NCI-H226 (cell line): Measurements from ENCODE around the gene COL23A1.

Experiments used
- DNase-seq: peaks from one replicate; pipeline ENCODE4 v3.0.0-alpha.2; 2015

COL23A1 gene

DNA sequence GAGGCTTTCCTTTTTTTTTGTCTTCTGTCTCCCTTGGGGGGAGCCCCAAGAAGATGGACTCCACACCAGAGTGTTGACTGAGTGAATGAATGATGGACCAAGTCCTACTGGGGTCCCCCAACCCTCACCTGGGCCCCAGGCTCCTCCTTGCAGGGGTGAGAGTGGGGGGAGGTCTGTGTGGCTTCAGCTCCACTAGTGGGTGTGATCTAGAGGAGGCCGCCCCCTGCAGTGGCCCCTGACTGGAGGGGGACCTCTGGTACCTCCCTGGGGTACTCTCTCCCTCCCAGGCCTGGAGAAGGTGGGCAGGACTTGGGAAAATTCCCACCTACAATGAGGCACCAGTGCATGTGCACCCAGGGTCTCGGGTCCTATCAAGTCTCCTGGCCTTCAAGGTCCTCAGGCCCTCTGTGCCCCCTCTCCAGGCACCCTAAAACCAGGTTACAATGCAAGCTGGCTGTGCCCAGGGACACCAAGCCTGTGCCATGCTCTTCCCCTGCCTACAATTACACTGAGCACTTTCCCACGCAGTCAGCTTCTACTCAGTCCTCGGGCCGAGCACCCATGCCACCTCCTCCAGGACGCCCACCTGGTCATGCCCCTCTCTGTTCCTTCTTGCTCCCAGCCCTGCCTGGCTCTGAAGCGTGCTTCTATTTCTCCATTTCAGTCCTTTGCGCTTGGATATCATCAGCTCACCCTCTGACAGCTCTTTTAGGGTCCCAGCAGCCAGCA, 240.4 kb downstream of the COL23A1 start:
- no peak for DNase-seq

DNA sequence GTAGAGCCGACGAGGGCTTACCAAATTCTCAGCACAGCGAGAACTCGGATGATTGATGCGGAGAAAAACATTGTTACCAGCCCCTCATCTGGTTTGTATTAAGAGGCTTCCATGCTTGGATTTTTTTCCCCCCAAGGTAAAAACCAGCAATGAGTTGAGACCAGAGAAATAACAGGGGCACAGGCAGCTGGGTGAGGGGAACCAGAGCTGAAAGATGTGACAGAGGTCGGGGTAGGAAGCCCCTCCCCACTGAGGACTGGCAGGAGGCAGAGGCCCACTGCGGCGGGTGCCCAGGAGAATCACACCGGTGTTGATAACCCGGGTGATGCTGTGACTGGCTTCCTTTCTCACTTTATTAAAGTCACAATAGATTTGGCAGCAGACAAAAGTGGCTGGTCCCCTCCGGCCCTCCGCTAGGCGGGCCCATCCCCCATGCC, 241.1 kb downstream of the COL23A1 start:
- no peak for DNase-seq

DNA sequence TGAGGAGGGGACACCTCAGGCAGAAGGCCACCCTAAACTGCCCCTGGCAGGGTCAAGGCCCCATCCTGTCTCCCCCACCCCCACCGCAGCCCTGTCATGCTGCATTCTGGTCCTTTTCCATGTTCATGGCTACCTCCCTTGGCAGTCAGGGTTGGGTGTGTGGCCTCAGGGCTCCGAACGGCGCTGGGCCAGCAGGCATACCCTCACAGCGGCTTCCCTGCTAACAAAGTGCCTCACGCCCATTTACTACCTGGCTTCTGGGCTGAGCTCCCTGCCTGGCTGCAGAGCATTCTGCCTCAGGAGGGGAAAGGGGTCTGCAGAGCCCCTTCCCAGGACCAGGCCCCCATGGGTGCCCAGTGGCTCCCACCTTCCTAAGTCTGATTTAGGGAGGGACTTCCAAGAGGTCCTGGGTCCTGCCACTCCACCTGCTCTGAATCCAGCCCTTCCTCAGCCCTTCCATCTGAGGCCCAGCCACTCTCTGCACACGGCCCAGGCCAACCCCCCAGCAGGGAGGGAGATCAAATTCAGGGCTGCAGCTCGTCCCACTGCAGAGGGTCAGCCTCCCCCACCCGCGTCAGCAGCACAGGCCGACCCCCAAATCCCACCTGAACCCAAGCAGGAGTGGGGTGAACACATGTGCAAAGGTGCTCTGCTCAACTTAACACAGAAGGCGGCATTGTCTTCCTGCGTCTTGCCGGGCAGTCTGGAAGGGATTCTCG, 241.7 kb downstream of the COL23A1 start:
- no peak for DNase-seq

DNA sequence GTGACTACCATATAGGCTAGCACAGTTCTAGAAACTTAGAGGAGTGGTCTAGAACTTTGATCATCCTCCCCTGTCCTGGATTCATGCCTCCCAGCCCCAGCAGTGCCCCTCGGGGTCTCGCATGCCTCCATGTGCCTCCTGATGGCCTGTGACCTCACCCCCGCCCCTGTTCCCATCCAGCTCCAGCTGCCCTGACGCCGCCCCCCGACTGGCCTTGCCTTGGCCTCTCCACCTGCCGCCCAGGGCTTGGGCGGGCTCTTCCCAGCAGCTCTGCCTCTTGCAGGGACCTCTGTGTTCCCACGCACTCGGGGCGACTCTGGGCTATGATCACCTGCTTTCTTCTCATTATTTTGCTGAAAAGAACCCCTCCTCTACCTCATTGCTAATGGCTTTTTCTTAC, 242.2 kb downstream of the COL23A1 start:
- DNase-seq: no peak

DNA sequence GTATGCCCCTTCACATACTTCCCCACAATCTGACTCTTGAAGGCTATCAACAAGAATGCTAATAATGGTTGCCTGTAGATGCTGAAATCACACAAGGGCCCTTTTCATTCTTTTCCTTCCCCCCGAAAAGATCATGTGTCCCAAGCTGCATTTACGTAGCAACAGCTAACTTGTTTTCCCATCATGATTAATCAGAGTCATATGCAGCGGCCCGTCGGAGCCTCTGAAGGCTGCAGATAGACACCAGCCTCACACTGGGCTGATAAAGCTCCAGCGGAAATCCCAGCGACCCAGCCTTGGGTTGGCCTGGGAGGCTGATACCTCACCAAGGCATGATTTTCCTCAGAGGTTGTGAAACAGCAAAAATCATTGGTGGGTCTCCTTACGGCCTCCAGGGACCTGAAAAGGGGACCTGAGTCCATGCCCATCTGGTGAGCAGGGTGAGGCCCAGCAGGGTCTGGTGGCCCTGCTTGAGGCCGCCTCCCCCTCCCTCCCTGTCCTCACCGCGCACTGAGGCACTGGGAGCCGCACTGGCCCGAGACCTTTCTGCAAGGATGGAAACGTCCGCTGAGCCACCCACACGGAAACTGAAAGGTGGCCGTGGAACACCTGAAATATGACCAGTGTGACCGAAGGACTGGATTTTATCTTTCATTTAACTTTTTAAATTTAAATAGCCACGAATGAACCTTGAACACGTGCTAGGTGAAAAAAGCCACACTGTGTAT, 243.4 kb downstream of the COL23A1 start:
- no peak for DNase-seq

DNA sequence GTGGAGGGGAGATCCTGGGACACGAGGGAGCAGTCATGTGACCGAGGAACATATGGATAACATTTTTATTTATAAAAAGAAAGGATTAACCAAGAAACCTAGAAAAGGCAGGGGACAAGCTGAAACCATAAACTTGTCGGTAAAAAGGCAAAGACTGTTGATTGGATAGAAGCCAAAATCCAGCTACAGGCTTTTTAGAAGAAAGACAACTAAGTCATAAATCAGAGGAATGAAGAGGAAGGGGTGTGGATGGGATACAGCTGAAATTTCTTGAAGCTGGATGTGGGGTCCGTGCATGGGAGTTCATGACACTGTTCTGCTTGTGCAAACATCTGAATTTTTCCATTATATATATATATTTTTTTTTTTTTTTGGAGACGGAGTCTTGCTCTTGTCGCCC, 246.9 kb downstream of the COL23A1 start:
- no peak for DNase-seq

DNA sequence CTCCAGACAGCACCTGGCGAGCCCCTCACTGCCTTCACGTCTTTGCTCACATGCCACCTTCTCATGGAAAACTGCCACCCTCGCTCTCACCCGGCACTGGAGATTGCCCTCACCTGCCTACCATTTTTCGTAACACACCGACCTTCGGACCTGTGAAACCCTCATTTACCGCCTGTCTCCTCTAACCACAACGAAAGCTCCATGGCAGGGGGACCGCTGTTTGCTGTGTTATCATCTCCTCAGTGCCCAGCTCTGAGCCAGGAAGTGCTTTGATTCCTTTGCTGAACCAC, 248.4 kb downstream of the COL23A1 start:
- DNase-seq: no peak

DNA sequence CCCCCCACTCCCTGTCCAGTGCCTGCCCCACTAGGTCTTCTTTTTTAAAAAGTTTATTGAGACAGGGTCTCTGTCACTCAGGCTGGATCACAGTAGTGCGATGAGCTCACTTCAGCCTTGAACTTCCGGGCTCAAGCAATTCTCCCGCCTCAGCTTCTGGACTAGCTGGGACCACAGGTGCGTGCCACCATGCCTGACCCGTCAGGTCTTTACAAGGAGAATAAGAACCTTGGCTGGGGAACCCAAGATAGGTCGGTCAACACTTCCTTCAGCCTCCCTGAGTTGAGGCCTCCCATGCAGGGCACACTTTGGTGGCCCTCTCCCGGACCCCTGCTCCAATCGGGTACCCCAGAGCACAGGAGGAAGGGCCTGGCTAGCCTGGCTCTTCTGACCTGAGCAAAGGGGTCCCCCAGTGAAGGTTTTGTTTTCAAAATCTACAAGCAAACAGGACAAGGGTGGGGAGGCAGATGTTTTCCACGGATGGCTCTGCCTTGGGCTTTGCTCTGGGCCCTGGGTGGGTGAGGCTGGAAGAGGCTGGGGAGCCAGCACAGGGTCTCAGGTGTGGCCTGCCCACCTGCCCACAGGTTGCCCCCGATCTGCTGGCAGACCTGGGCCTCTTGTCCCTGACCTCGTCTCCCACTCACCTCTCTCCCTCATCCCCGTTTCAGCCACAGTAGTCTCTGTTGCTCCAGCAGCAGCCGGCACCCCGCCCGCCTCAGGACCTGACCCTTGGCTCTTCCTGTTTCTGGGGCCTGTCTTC, 248.9 kb downstream of the COL23A1 start:
- DNase-seq: no peak

DNA sequence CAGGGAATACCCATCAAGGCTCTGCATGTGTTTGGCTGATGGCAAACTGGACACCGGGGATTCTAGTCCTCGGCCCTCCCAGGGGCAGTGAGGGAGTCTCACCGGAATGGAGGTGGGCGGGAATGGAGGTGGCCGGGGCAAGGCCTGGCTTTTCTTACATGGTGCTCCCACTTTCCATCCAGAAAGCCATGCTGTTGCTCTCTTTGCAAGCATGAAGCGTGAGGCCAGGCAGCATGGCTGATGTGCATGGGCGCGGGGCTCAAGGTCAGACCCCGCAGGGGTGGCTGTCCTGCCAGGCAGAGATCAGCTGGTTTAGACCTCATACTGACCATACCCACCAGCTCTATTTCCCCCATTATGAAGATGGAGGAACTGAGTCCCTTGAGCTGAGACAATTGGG, 249.6 kb downstream of the COL23A1 start:
- DNase-seq: no peak

DNA sequence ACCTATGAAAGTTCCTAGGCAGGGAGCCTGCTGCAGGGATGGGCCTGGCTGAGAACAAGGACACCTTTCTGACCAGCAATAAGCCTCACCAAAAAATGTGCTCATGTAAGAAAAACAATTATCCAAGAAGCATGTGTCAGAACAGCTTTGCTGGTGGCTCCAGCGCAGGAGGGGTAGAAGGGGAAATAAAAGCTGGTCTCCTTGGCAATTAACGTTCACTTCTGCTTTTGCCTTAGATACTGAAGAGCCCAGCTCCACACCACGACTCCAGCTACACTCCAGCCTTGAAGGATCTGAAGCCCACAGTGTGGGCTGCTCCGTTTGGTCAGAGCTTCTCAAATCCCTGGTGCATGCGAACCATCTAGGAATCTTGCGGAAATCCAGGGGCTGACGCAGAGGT, 250.0 kb downstream of the COL23A1 start:
- DNase-seq: no peak

DNA sequence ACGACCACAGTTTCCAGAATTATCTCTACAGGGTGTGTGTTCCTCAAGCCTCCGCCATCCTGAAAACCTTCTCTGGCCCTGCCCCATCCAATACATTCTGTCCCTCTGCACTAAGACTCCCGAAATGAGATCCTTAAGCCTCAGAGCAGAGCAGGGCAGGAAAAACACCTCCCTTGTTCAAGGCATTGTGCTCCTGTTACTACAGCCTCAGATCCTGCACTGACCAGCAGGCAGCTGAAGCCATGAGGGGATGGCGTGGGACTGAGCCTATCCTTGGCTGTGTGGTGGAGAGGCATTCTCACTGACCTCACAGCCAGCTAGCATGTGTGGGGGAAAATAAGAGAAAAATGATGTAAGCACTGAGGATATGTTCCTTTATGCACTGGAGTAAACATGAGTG, 250.9 kb downstream of the COL23A1 start:
- no peak for DNase-seq

DNA sequence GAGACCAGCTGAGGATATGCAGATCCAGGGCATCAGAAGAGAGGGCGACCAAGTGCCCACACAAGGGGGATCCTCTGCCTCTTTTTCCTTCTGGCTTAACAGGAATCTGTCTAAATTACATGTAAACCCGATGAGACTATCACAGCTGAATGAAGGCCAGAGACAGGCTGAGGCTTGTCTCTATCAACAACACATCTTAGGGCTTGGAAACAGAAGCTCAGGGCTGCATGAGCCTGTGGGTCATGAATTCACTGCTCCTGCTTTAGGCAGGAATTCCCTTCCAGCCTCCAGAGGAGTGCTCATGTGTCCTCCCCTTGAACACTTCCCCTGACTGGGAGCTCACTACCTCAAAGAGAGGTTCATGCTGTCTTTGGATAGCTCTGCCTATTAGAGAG, 251.4 kb downstream of the COL23A1 start:
- DNase-seq: no peak

DNA sequence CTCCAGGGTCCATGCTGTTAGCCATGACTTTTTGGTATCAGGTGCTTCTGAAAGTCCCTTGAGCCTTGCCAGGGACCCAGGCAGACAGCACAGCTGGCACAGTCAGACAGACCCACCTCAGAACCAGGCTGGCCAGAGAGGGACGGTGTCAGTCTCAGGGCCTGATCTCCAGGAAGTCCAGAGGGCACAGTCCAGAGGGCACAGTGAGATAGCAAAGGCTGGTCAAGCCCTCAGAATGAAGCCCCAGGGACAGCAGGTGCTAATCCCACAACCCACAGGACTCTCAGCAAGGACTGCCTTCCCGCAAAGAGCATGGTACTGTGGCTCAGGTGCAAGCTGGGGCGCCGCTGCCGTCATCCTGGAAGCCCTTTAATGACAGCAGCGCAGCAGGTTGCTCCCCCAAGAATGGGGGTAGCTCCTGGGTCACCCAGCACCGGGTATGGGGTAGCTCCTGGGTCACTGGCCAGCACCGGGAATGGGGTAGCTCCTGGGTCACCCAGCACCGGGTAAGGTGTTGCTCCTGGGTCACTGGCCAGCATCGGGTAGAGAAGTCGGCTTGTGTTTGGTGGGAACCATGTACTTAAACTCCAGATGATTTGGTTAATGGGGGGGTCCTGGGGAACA, 252.0 kb downstream of the COL23A1 start:
- DNase-seq: no peak

DNA sequence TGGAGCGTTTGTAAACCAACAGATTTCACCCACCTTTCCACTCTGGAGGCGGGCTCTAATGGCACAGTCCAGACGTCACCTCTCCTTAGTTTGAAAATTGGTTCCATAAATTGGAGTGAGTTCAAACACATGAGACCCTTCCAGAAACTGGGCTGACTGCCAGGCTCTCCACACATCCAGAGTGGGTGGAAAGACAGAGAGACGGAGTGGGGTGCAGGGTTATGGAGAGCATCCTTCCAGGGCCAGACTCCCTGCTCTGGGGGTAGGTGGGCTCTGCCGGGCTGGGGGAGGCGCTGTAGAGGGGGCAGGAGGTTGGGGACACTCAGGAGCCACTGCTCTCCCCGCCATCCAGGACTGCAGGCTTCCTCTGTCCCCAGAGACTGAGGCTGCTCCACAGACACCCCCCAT, 252.9 kb downstream of the COL23A1 start:
- no peak for DNase-seq

DNA sequence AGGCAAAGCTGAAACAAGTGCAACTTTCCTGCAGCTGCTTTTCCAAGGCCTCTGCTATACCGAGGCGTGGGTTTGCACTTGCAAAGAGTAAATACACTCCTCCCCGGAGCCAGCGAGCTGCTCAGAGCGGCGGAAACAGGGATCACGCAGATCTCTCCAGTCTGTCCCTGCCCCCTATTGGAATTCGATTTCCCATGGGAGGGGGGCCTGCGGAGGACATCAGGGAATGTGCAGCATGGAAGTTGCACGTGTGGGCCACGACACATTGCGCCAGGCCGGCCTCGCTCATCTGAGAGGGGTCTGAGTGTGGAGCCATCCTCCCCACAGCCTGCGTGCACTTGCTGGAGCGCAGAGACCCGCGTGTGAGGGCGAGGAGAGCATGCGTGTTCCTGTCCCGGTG, 253.3 kb downstream of the COL23A1 start:
- no peak for DNase-seq

DNA sequence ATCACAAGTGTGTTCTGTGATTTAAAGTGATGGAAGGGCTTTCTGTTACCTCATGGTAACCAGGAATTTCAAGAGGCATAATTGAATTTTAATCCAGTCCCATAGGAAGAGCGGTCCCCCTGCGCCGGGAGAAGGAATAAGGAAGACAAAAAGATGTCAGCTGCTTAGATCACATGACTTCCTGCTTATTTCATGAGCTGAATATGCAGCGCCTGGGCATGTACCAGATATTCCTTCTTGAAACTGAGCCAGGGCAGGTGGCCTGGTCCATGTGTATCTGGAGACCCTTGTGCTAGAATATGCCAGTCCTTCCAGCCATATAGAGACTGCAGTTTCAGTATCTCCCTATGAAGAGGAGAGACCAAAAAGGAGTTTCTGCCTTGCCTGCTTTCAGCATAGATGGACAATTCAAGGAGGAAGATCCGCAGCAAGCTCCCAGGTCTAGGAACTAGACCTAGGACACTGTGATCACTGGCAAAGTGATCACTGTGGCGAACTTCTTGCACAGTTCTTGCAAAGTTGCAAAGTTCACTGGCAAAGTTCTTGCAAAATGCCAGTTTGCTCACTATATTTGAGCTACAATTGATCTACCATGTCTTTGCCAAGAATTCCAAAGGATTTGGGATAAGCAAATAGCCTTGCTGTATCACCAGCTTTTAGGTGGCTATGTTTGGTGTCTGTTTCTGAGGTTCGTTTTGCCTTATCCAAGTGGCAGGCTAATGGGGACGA, 254.7 kb downstream of the COL23A1 start:
- no peak for DNase-seq

DNA sequence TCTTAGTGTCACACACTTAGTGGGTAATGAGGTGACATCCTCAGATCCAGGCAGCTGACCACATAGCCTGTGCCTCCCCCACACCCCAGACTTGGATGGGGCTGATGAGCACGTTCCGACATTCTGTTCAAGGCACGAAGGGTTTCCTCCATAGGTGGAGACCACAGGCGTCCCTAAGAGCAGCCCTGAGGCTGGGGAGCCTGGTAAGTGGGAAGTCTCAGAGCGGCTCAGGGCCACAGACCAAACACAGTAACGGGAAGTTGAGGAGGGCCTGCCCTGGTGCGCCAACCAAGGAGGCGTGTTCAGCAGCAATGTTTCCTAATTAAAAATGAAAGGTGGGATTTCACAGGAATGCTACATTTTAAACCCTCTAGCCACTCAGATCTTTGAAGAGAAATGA, 255.3 kb downstream of the COL23A1 start:
- DNase-seq: no peak

DNA sequence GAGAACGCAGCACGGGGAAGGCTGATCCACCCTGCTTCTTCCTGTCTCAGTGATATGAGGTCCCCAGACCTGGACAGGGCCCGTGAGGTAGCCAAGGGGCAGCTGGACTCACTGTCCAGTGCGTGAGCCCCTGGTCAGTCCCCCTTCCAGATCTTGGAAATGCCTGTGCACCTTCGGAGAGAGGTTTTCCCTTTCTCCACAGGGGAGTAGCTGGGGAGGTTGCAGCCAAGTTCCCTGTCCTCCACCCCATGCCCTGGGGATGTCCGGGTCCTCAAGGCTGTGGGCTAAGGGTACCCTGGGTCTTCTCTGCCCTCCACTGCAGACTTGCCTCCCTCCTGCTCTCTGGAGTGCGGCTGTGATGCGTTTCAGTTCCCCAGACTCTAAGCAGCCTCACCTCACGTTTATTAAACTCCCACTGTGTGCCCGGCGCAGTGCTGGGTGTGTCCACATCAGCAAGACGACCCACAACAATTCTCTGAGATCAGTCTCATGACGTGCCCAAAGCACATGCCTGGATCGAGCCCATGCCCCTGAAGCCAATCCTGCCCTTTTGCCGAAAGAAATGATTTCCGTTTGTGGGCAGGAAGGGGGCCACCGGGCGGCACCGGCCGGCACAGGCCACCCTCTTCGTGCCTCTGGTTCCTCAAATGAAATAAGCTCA, 256.2 kb downstream of the COL23A1 start:
- DNase-seq: no peak

DNA sequence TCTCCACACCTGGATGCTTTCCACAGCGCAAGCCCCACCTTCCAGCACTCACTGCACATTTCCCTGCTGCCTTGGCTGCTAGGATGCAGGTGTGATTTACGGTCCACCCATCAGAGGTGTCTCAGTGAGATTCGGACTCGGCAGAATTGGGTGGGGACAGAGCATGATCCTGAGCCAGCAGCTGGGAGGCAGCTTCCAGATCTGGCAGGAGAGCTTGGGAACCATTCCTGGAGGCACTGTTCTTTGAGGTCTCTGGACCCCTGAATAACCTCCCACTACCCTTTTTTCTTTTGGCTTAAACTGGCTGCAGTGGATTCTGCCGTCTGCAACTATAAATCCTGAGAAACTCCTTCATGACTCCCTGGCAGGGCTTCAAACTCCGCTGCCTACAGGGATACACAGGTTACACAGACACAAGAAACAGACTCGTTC, 258.0 kb downstream of the COL23A1 start:
- DNase-seq: no peak

DNA sequence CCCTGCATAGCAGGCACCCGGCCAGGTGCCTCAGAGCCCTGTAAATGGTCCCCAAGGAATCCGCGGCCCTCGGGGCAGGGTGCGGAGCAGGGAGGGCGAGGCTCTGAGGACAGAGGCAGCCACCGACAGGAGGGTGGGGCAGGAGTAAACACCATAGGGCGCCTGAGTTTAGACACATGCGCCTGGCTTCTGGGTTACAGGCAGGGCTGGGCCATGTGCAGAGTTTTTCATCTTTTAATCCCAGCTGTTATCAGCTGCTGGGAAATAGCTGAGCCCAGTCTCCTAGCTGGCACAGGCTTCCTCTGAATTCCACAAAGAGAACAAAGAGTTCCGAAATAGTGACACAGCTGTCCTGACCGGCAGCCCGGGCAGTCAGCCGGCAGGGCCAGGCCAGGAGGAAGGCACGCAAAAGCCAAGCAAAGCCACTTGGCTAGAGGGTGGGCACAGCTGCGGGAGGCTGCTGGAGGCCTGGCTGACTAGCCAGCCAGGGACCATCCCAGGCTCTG, 258.6 kb downstream of the COL23A1 start:
- no peak for DNase-seq

DNA sequence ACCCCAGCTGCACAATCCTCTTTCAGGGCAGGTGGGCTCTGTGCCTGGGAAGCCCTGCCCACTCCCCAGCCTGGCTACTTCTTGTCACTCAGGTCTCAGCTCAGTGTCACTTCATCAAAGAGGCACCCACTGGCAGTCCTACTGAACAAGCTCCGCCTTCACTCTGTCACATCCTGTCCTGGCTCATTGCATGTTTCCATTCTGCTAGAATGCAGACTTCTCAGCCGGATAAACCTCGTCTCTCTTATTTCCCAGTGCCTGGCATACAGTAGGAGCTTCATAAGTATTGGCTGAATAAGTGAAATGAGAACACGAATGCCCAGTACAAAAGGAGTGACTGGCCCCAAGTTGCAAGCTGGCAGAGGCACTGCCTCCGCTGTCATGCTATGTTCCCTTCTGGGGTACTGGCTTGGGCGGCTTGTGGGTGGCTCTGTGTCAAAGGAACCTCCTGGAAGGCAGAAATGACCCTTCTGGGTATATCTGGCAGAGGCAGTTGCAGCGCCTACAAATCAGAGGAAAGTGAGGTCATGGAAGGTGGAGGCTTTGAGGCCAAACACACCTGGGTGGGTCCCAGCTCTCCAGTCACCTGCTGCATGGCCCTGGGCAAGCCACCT, 259.3 kb downstream of the COL23A1 start:
- no peak for DNase-seq
